Transverse colon (tissue), 3 donors: ENCODE data around the gene FABP3.

Experiments used
- POLR2A ChIP-seq: fragments of 450-650 bp; IDR thresholded peaks from one replicate; pipeline ENCODE4 v1.6.1; 2016; ENCODE audit warnings: antibody characterized with exemption, mild to moderate bottlenecking, moderate library complexity
- TF ChIP-seq, protein P1 (sequence below), 5 experiments: fragments of 200-600 bp in 3 of 5; fragments of 450-650 bp in 2 of 5; sonication (generic) in 3 of 5; IDR thresholded peaks; 1 replicate in 2 of 5; 2 replicates in 3 of 5; pipeline ENCODE4 v1.5.1; 2016 to 2017; ENCODE audit warnings: antibody characterized with exemption in 5 of 5, inconsistent platforms in 3 of 5, mild to moderate bottlenecking in 2 of 5, moderate library complexity in 1 of 5

DNA sequence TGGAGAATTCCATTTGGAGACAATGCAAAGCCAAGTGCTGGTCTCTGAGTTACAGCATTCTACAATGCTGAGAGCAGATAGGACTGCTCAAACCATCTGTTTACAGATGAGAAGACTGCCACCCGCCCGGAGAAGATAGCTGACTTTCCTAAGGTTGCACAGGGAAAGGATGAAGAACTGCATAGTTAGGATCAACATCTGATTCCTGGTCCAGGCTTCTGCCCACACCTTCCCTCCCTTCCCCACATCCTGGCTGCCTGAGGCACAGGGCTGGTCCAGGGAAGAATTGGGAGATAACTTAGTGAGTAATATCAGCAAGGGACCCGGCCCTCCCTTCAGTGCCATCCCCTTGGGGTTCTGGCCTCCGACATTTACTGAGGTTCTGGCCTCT, 42.1 kb upstream of the FABP3 start:
- no peak for TF ChIP-seq POLR2A
- TF ChIP-seq, protein P1, sequence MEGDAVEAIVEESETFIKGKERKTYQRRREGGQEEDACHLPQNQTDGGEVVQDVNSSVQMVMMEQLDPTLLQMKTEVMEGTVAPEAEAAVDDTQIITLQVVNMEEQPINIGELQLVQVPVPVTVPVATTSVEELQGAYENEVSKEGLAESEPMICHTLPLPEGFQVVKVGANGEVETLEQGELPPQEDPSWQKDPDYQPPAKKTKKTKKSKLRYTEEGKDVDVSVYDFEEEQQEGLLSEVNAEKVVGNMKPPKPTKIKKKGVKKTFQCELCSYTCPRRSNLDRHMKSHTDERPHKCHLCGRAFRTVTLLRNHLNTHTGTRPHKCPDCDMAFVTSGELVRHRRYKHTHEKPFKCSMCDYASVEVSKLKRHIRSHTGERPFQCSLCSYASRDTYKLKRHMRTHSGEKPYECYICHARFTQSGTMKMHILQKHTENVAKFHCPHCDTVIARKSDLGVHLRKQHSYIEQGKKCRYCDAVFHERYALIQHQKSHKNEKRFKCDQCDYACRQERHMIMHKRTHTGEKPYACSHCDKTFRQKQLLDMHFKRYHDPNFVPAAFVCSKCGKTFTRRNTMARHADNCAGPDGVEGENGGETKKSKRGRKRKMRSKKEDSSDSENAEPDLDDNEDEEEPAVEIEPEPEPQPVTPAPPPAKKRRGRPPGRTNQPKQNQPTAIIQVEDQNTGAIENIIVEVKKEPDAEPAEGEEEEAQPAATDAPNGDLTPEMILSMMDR (IDR thresholded peaks at IDR 0.05) = no peak
